Measurements from ENCODE around the gene ASB13.
A peak's percentile ranks its signal among the peaks of the same experiment; 100 is the strongest.
"Not testable (repeated sequence)": the region's sequence is repeated elsewhere in the genome, so short reads cannot be mapped to it uniquely, and the experiment has no call there.

ASB13 gene

GRCh38 chr10:5623081-5623748, 43.2 kb downstream of the ASB13 start:
- peak; percentile 86 to 95 for ATAC-seq

- ATAC-seq = no peak
Measured at GRCh38 chr10:5622186-5622960, 44.0 kb downstream of the ASB13 start.

GRCh38 chr10:5621371-5621770, 45.0 kb downstream of the ASB13 start:
- not testable (repeated sequence) for ATAC-seq

- ATAC-seq = no peak
Measured at GRCh38 chr10:5620966-5621365, 45.4 kb downstream of the ASB13 start.

DNA sequence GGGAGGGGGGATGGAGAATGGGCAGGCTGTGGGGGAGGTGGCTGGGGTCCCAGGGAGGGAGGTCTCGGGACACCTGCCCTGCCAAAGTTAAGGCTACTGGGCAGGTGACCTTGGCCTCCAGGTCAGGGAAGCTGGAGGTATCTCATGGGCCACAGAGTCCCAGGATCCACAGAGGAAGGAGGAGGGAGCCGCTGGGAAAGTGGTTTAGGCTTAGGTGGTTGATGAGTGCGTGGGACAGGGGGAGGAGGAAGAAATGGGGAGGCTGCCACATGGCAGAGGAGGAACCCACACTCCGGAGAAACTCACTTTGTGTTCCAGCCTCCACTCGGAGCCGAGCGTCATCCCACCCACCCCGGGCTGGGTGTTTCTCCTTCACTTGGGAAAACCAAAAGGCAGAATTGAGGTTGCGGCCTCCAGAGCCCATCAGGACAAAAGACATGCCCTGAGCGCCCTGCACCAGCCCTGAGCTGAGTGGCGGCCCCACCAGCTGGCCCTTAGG, 46.1 kb downstream of the ASB13 start:
- no peak for ATAC-seq

DNA sequence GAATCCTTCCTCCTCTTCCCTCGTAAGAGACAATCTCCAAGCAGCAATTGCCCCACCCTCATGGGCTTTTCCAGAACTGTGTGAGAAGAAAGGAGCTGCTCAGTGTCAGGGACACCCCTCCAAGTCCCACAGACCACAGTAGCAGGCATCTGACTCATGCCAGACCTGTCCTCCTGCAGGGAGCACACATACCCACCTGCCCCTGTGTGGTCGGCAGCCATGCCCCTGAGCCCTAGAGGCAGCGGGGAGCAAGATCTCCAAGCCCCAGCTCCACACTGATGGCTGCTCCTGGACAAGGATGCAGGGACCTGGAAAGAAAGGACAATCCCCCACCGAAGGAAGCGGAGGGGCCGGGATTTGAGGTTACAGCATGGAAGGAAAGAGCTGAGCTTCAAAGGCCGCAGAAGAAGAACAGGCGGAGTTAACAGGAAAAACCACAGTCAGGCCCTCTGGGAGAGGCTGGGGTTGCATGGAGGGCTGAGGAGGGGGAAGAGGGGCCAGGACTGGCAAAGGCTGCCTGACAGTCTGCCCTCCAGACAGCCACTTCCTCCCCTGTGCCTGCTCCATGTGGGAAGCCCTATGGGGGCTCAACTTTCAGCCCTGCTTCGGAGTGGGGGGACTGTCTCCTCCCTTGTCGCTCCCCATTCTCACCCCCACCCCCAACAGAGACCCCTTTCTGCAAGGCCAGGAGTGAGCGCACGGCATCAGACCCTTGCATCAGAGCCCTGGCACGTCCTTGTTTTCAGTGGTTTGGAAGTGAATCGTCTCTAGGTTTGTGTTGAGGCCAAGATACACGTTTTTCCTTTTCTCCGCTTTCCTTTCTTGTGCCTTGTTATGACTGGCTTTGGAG, 46.8 kb downstream of the ASB13 start:
- no peak for ATAC-seq

DNA sequence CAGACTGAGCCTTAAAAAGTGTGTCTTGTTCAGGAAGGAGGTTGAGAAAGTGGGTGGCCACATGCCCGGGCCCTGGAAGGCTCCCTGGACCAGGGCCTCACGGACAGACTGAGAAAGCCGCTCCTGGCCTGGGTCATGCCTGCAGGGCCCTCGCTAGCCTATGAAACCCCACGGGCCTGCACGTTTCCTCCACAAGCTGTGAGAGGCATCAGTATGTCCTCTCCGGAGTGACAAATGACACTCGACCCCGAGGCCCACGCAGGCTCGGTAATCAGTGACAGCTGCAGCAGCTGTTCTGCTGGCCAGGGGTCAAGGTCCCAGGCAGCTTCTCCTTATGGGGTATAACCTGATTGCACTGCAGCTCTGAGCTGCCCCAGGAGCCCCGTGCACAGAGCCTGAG, 47.6 kb downstream of the ASB13 start:
- ATAC-seq = no peak

- no peak for ATAC-seq
Measured at GRCh38 chr10:5618042-5618441, 48.4 kb downstream of the ASB13 start.

GRCh38 chr10:5617521-5617920, 48.9 kb downstream of the ASB13 start:
- ATAC-seq = no peak

DNA sequence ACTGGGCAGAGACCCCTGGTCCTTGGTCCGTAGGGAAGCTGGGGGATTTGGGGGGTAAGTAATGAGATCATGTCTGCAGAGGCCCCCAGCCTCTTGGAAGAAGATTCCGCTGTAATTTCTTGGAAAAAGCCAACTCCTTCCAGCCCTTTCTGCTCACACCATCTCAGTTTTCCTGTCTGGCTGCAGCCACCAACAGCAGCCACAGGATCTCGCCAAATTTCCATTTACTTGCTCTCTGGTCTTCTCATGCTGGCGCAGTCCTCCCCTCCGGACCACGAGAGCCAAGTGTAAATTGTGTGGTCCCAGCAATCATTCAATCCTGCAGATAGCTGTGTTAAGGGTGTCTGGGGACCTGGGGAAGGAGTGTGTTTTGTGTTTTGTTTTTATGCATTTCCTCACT, 49.6 kb downstream of the ASB13 start:
- ATAC-seq = no peak

- ATAC-seq = no peak
Measured at GRCh38 chr10:5616046-5616445, 50.3 kb downstream of the ASB13 start.

DNA sequence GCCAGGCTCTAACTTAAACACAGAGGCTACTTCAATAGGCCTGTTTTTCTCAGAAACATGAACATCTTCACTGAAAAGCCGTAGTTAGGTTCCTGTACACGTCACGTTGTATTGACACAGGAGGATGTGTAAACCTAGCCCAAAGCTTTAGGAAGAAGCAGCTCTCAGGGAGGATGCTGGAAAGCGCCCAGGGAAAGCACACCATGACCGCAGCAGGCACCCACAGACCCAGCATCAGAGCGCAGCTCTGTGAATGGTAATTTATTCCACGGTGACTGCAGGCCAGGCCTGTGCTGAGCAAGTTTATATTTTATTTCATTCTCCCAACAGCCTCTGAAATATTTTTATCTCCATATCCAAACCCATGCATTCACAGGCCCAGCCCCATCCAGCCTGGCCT, 51.1 kb downstream of the ASB13 start:
- no peak for ATAC-seq

DNA sequence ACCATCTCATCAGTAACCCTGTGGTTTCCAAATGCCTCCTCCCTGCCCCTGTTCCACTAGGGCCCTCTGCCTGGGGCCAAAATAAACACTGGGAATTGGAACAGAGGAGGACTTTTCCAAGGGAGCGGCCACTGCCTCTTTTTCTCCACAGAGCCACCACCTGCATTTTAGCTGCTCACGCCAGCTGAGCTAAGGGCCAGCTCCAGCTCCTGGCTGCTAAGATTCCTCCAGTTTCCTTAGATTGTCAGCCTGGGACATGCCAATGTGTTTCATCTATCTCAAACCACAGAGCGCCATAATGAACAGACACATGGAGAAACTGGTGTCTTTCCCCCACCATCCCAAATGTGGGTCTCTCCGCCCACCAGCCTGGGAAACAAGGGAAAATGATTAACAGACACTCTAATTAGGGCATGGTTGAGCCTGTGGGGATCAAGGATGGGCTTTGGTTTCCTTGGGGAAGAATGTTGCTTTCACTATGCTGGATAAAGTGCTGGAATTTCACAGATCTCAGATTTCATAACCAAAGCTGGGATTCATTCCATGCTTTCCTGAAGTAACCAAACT, 52.2 kb downstream of the ASB13 start:
- no peak for ATAC-seq

DNA sequence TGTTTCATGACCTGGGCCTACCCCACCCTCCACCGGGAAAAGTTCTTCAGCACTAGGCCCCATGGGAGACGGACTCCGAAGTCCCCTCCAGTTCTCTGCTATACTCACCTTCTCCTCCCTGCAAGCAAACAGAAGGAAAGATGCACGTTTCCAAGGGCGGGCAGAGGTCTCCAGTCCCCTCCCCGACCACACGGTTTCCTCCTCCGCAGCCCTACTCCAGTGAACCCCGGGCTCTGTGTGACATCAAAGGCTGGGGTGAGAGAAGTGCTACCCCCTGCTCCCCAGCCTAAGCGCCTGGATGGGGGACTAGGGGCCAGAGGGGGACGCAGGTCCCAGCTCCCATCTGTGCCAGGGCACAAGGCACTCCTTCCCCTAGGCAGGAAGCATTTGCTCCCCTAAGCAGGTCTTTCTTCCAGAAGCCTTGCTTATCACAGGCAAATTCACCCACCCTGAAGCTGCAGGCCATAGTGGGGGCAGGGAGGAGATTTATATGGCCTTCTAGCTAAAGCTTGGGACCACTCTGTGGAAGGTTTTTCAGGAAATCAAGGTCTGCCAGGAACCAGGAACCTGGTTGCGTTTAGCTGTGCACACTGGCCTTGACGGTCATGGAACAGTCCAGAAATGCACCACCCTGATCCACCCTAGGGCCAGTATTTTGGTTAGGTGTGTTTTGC, 52.8 kb downstream of the ASB13 start:
- no peak for ATAC-seq

DNA sequence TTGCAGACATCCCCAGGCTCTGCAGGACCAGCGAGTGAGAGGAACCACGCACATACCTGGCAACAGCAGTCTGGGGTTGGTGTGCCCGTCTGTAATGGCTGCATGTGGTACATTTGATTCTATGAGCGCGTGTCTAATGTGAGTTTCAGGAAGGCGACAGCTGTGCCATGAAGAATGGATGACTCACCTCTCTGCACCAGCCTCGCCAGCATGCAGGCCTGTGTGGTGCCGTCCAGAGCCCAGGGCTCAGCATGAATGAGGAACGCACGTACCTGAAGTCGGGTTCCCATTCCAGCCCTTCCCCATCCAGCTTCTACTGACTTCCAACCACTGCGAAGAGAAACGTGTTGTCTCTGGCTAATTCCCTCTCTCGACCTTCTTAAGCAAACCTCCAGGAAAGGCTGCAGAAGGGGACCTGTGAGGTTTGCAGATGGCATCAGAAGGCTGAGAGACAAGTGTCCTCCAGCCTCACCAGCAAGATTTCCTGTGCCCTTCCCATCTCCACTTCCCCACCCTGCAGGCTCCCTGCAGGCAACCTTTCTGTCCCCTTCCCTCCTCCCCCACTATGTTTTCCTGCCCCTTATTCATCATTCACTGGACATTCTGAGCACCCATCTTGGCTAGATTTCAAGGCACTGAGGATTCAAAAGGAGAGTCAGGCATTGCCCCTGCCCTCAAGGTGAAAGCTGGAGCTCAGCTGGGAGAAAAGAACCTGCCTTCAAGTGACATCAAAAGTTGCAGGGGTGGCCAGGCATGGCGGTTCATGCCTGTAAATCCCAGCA, 54.3 kb downstream of the ASB13 start:
- no peak for ATAC-seq

GRCh38 chr10:5609952-5610616, 56.3 kb downstream of the ASB13 start:
- no peak for ATAC-seq

GRCh38 chr10:5608608-5609220, 57.7 kb downstream of the ASB13 start:
- ATAC-seq = no peak

DNA sequence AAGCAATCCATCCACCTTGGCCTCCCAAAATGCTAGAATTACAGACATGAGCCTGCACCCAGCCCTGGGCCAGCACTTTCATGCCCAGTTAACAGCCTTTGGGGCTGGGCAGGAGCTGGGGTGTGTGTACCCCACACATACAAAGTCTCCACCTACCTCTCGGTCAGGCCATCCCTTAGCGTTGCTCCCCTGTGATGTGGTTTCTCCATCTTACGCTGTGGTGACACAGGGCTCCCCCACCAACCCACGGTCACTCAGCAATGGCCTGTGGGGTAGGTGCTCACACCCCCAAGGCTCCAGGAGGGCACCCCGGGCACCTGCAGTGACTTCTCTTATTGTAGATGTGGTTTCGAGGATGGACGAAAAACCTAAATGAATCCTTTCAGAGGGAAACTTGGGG, 58.8 kb downstream of the ASB13 start:
- no peak for ATAC-seq

- no peak for ATAC-seq
Measured at GRCh38 chr10:5606864-5607263, 59.5 kb downstream of the ASB13 start.

DNA sequence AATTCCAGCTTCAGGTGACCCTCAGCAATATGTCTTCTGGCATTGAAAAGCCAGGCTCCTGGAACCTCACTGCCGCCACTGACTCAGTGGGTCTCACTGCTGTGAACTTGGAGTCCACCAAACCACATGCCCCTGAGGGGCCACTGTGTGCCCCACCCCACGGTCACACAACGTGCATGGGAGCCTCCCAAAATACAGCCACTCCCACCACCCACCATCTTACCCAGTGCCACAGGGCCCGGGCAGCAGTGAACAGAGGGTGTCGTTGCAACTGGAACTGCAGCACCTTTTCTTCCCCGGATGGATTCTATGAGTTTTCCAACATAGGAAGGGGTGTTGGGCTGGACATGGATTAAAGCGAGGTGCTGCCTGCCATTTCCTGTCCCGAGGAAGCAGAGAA, 60.1 kb downstream of the ASB13 start:
- no peak for ATAC-seq

DNA sequence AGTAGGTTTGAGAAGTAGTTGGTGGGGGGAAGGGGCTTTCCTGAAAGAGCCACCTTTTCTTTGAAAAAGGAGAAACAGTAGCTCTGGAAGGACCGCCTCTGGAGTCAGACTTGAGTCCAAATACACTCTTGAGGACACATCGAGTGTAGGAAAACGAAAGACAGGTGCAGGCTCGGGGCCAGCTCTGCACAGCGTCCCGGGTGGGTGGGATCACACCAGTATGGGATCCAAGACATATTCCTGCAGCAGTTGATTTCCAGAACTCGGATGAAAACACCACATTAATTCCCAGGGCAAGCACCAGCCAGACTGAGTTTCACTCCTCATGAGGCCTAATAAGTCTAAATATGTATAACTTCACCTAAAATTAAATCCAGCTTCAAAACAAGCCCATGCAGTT, 61.4 kb downstream of the ASB13 start:
- ATAC-seq = no peak
